GM18505 (cell line): ENCODE results near the gene SERTAD2.

Experiments used
- ATAC-seq: cut with Tn5 transposase; IDR thresholded peaks from one replicate; pipeline ENCODE4 v1.9.1; 2021; ENCODE audit not compliant: unreplicated experiment
- POLR2A ChIP-seq: IDR thresholded peaks from 4 replicates; pipeline ENCODE4 v1.6.1; 2011; ENCODE audit warnings: borderline replicate concordance; ENCODE audit not compliant: insufficient read depth, insufficient read length; ENCODE audit errors: extremely low read depth

The SERTAD2 gene

GRCh38 chr2:64595397-64596176, 58.1 kb downstream of the SERTAD2 start:
- no peak for TF ChIP-seq POLR2A
- no peak for ATAC-seq

GRCh38 chr2:64594226-64594989, 59.3 kb downstream of the SERTAD2 start:
- ATAC-seq, result no peak
- no peak for TF ChIP-seq POLR2A

GRCh38 chr2:64593035-64593655, 60.6 kb downstream of the SERTAD2 start:
- TF ChIP-seq POLR2A, result no peak
- ATAC-seq, result no peak

GRCh38 chr2:64591188-64591587, 62.5 kb downstream of the SERTAD2 start:
- no peak for ATAC-seq

GRCh38 chr2:64587561-64587960, 66.2 kb downstream of the SERTAD2 start:
- no peak for TF ChIP-seq POLR2A
- ATAC-seq, result no peak

More at GRCh38 chr2:64591188-64591587, 62.5 kb downstream of the SERTAD2 start:
- no peak for TF ChIP-seq POLR2A

GRCh38 chr2:64586883-64587481, 66.7 kb downstream of the SERTAD2 start:
- no peak for ATAC-seq
- TF ChIP-seq POLR2A, result no peak

GRCh38 chr2:64586054-64586453, 67.7 kb downstream of the SERTAD2 start:
- TF ChIP-seq POLR2A, result no peak
- no peak for ATAC-seq

GRCh38 chr2:64582774-64583340, 70.9 kb downstream of the SERTAD2 start:
- ATAC-seq, result peak; percentile 84
- TF ChIP-seq POLR2A, result no peak

GRCh38 chr2:64581777-64582539, 71.8 kb downstream of the SERTAD2 start:
- TF ChIP-seq POLR2A, result no peak
- peak; percentile 38 for ATAC-seq
